GM12873 (cell line): Measurements from ENCODE around the gene KLHL29.

Experiments used
- TF ChIP-seq, protein P1 (sequence below): IDR thresholded peaks from 2 replicates; pipeline ENCODE4 v1.5.1; 2012; ENCODE audit warnings: low read depth, mild to moderate bottlenecking, moderate library complexity, low read length, control low read depth; ENCODE audit not compliant: insufficient read depth; ENCODE audit errors: missing control alignments

The KLHL29 gene

DNA sequence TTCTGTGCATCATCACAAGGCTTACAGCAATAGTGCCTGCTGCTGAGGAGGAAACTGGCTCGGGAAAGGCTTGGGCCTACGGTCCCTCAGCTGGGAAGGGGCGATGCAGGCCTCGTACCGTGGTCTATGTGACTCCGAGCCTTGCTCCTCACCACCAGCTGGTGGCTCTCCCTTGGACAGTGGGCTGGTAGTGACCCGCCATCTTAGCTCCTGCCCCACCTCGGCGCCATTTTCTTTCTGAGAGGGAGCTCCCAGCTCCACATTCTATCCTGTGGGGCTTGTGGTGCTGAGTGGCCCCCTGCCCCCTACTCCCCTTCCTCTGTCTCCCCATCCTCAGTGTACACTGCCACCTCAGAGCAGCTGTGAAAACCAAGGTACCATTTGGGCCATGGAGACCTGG, 255.7 kb downstream of the KLHL29 start:
- TF ChIP-seq, protein P1, sequence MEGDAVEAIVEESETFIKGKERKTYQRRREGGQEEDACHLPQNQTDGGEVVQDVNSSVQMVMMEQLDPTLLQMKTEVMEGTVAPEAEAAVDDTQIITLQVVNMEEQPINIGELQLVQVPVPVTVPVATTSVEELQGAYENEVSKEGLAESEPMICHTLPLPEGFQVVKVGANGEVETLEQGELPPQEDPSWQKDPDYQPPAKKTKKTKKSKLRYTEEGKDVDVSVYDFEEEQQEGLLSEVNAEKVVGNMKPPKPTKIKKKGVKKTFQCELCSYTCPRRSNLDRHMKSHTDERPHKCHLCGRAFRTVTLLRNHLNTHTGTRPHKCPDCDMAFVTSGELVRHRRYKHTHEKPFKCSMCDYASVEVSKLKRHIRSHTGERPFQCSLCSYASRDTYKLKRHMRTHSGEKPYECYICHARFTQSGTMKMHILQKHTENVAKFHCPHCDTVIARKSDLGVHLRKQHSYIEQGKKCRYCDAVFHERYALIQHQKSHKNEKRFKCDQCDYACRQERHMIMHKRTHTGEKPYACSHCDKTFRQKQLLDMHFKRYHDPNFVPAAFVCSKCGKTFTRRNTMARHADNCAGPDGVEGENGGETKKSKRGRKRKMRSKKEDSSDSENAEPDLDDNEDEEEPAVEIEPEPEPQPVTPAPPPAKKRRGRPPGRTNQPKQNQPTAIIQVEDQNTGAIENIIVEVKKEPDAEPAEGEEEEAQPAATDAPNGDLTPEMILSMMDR = no peak

DNA sequence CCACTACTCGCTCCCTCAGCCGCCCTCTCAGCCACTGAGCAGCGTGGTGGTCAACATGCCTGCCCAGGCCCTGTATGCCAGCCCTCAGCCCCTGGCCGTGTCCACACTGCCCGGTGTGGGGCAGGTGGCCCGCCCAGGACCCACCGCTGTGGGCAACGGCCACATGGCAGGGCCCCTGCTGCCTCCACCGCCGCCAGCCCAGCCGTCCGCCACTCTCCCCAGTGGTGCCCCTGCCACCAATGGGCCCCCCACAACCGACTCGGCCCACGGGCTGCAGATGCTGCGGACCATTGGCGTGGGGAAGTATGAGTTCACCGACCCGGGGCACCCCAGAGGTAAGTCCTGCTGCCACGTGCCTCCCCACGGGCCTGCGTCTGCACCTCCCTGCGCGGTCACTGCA, 257.5 kb downstream of the KLHL29 start:
- TF ChIP-seq, protein P1 = no peak

DNA sequence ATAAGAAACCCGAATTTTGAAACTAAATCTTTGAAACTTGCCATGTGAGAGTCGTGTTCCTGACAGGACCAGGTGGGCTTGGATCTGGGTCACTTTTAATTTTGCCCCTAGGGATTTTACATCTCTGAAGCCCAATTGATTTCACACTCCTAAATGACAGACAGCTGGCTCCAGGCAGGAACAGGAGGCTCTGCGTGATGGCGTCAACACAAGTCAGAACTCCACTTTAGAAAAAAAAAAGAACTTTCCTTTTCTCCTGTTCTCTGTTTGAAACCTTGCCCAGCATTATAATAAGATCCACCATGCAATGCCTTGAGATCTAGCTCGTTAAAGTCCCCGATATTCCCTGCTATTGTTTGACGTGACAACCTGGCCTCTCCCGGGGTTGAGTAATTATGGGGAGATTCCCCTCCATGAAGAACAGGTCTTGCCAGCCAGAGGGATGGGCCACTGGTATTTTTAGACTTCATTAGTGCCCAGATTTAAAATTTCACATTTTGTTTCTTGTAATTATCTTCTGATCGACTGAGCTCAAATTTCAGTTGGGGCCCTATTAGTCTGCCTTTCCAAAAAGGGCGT, 260.3 kb downstream of the KLHL29 start:
- TF ChIP-seq, protein P1 = no peak

GRCh38 chr2:23647563-23647962, 262.6 kb downstream of the KLHL29 start:
- TF ChIP-seq, protein P1 = no peak

- TF ChIP-seq, protein P1 = no peak
These were observed 264.3 kb downstream of the KLHL29 start for GRCh38 chr2:23649303-23649702.

DNA sequence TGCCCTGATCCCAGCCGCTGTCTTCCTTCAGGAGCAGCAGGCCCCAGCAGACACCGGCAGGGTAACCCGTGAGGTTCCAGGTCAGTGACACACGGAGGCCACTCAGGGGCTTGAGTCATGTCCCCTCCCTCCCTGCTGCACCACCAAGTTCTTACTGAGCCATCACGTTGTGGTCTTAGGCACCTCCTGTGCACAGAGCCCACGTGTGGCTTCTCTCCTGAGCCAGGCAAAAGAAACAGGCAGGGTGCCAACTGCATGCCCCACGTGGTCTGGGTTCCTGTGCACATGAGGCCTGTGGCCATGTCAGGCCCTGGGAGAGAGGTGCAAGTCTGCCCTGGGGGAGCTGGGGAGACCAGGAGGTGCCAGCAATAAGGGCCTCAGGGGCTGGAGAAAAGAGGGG, 264.8 kb downstream of the KLHL29 start:
- TF ChIP-seq, protein P1 = no peak

DNA sequence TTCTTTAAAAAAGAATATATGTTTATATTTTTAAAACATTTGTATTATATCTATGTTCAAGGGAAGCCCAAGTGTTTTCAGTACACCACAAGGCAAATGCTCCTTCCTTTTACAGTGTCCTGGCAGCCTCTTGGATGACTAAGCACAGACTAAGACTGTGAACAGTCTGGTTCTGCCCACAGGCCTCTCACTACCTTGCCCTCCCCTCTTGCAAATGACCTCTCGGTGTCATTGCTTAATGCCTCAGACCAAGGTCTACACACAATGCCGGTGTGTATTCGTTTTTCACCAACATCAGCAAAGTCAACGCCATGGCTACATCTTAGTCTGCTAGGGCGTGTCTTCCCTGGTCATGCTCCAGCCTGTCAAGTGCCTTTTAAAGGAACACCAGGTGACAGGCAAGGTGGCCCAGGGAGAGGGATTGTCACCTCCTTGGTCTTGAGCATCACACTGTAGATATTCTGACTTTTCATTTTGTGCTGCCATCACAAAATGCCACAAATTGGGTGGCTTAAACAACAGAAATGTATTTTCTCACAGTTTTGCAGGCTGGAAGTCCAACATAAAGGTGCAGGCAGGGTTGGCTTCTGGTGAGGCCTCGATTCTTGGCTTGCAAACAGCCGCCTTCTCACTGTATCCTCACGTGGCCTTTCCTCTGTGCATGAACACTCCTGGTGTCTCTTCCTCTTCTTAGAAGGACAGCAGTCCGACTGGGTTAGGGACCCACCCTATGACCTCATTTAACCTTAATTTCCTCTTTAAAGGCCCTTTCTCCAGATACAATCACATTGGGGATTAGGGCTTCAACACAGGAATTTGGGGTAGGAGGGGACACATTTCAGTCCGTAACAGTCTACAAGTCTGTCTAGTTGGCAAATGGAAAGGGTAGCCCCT, 266.5 kb downstream of the KLHL29 start:
- TF ChIP-seq, protein P1 = no peak
